Osteoblast (primary cell): ENCODE measurements around the gene NRN1. TPM values are rescaled to one million over a fixed set of nuclear protein-coding genes. Genes with fewer than 3 reads are reported as not detected.
A peak's percentile ranks its signal among the peaks of the same experiment; 100 is the strongest.
"Not testable (repeated sequence)": the region's sequence is repeated elsewhere in the genome, so short reads cannot be mapped to it uniquely, and the experiment has no call there.

ENCODE experiments used
- DNase-seq: peaks from one replicate; pipeline ENCODE4 v3.0.0; 2011; ENCODE audit warnings: low spot score, mixed read lengths; ENCODE audit not compliant: insufficient read length; ENCODE audit errors: missing footprints
- H2AFZ ChIP-seq: 2 replicates; pipeline ENCODE4 v1.6.0; 2011; ENCODE audit warnings: mild to moderate bottlenecking, low read length
- H3K27ac ChIP-seq: 2 replicates; pipeline ENCODE4 v1.5.1; 2011; ENCODE audit warnings: mild to moderate bottlenecking, low read depth, low read length, moderate library complexity
- H3K27me3 ChIP-seq: 2 replicates; pipeline ENCODE4 v1.6.0; 2012; ENCODE audit warnings: mild to moderate bottlenecking, control low read depth, inconsistent platforms, low read length, moderate library complexity; ENCODE audit not compliant: insufficient read depth
- H3K36me3 ChIP-seq: 2 replicates; pipeline ENCODE4 v1.5.1; 2011; ENCODE audit warnings: mild to moderate bottlenecking, low read length, control low read depth, moderate library complexity; ENCODE audit not compliant: insufficient read depth
- H3K4me1 ChIP-seq: 2 replicates; pipeline ENCODE4 v1.5.1; 2011; ENCODE audit warnings: mild to moderate bottlenecking, low read length, control low read depth, moderate library complexity; ENCODE audit not compliant: insufficient read depth
- H3K4me2 ChIP-seq: 2 replicates; pipeline ENCODE4 v1.6.0; 2011; ENCODE audit warnings: mild to moderate bottlenecking, low read length; ENCODE audit not compliant: insufficient read depth
- H3K4me3 ChIP-seq: fragments of 200-600 bp; sonication (generic); 3 replicates; pipeline ENCODE4 v1.5.1; 2012; ENCODE audit warnings: mild to moderate bottlenecking, low read length, inconsistent platforms; ENCODE audit not compliant: insufficient read depth
- H3K79me2 ChIP-seq: 2 replicates; pipeline ENCODE4 v1.6.0; 2012; ENCODE audit warnings: mild to moderate bottlenecking, low read length, control low read depth, inconsistent platforms; ENCODE audit not compliant: insufficient read depth
- H3K9me3 ChIP-seq: 2 replicates; pipeline ENCODE4 v1.5.1; 2011; ENCODE audit warnings: low read depth, low read length, control low read depth
- H4K20me1 ChIP-seq: 2 replicates; pipeline ENCODE4 v1.6.0; 2012; ENCODE audit warnings: mild to moderate bottlenecking, low read length, control low read depth; ENCODE audit not compliant: insufficient read depth
- CTCF ChIP-seq: IDR thresholded peaks from 2 replicates; pipeline ENCODE4 v1.5.1; 2011; ENCODE audit warnings: mild to moderate bottlenecking, low read depth, low read length, moderate library complexity; ENCODE audit errors: extremely low read depth
- total RNA-seq: library from RNA; depleted of rRNA; stranded (reverse); fragments of >200 nt; gene quantifications from 2 replicates; pipeline ENCODE4 v1.2.3, GENCODE V29; 2012

NRN1 gene
- total RNA-seq, 1 donor, result 56.1 TPM

- Histone ChIP-seq H3K4me3 (no peak overlapping the region), H3K4me2 (no peak overlapping the region), H3K4me1 (no peaks in the 10 kb centered on the region), H2AFZ (no peak overlapping the region), H3K27ac (no peak overlapping the region), H3K79me2 (no peaks in the 10 kb centered on the region), H3K9me3 (no peaks in the 10 kb centered on the region), H4K20me1 (no peaks in the 10 kb centered on the region), H3K27me3 (no peaks in the 10 kb centered on the region), H3K36me3 (no peaks in the 10 kb centered on the region)
- DNase-seq, result no peak
- TF ChIP-seq CTCF, result no peak
These were observed 17.5 kb upstream of the NRN1 start for GRCh38 chr6:6024220-6024619.

GRCh38 chr6:6022841-6023240, 16.1 kb upstream of the NRN1 start:
- H3K4me2 ChIP-seq, H3K27me3 ChIP-seq, H3K27ac ChIP-seq, H2AFZ ChIP-seq, H3K4me3 ChIP-seq, H3K36me3 ChIP-seq, H3K79me2 ChIP-seq, H3K9me3 ChIP-seq, DNase-seq, H3K4me1 ChIP-seq, H4K20me1 ChIP-seq: not testable (repeated sequence)

- peak overlapping the region; percentile 77 for H3K4me3 ChIP-seq
- peaks cover 45% of the 10 kb centered on the region for H3K27me3 ChIP-seq
- H3K27ac ChIP-seq, result peak overlapping the region; percentile 41
- no peaks in the 10 kb centered on the region for H3K9me3 ChIP-seq
- H4K20me1 ChIP-seq, result no peaks in the 10 kb centered on the region
- TF ChIP-seq CTCF, result no peak
- H3K36me3 ChIP-seq, result no peaks in the 10 kb centered on the region
- peaks cover 6% of the 10 kb centered on the region for H3K79me2 ChIP-seq
- peak overlapping the region; percentile 94 for H3K4me2 ChIP-seq
- H3K4me1 ChIP-seq, result peaks cover 9% of the 10 kb centered on the region
- peak overlapping the region; percentile 95 for H2AFZ ChIP-seq
- peak; percentile 98 for DNase-seq
These were observed 2.1 kb upstream of the NRN1 start for GRCh38 chr6:6008648-6009421.

- Histone ChIP-seq H3K9me3 (no peaks in the 10 kb centered on the region), H3K4me1 (peaks cover 9% of the 10 kb centered on the region), H3K4me3 (peak overlapping the region; percentile 77), H4K20me1 (no peaks in the 10 kb centered on the region), H3K79me2 (peaks cover 6% of the 10 kb centered on the region), H3K27me3 (peaks cover 52% of the 10 kb centered on the region), H3K4me2 (peak overlapping the region; percentile 94), H2AFZ (peak overlapping the region; percentile 70), H3K27ac (no peak overlapping the region), H3K36me3 (no peaks in the 10 kb centered on the region)
- no peak for TF ChIP-seq CTCF
- no peak for DNase-seq
These were observed 1.4 kb upstream of the NRN1 start for GRCh38 chr6:6008089-6008647.
